HG03066 (cell line): ENCODE data around the gene PLPPR3.

Experiments
- ATAC-seq: cut with Tn5 transposase; IDR thresholded peaks from one replicate; pipeline ENCODE4 v1.9.1; 2021; ENCODE audit warnings: low read depth; ENCODE audit not compliant: unreplicated experiment

The PLPPR3 gene, protein sequence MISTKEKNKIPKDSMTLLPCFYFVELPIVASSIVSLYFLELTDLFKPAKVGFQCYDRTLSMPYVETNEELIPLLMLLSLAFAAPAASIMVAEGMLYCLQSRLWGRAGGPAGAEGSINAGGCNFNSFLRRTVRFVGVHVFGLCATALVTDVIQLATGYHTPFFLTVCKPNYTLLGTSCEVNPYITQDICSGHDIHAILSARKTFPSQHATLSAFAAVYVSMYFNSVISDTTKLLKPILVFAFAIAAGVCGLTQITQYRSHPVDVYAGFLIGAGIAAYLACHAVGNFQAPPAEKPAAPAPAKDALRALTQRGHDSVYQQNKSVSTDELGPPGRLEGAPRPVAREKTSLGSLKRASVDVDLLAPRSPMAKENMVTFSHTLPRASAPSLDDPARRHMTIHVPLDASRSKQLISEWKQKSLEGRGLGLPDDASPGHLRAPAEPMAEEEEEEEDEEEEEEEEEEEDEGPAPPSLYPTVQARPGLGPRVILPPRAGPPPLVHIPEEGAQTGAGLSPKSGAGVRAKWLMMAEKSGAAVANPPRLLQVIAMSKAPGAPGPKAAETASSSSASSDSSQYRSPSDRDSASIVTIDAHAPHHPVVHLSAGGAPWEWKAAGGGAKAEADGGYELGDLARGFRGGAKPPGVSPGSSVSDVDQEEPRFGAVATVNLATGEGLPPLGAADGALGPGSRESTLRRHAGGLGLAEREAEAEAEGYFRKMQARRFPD

GRCh38 chr19:821825-822503 is at the start of gene PLPPR3:
TSS of gene PLPPR3 (minus strand) at chr19:821955. CDS start at chr19:821559, 396 bp downstream.
- ATAC-seq = no peak

DNA sequence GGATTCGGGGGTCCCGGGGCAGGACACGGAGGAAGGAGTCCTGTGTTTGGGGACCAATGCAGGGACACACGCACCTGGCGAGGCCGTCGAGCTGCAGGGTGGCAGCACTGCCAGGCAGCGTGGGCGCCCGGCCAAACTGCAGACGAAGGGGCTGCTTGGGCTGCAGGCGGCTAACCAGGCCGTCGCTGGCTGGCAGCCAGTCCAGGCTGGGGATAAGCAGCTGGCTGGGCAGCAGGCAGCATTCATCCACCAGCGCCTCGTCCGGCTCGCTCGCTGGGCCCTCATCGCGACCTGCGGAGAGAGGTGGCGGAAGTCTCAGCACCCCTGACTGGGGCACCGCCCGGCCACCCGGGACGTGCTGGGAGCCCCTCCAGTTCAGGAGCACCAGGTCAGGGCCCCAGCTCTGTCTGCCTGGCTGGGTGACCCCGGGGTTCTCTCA is 49.2 kb upstream of the PLPPR3 start:
- no peak for ATAC-seq

DNA sequence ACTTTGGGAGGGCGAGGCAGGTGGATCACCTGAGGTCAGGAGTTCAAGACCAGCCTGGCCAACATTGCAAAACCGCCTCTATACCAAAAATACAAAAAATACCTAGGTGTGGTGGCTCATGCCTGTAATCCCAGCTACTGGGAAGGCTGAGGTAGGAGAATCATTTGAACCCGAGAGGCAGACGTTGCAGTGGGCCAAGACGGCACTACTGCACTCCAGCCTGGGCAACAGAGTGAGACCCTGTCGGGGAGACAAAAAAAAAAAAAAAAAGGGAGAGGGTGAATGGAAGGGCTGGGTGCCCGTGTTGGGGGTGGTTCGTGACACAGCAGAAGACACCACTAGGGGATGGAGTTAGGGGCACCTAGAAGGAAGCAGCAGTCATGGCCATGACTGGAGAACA is 48.6 kb upstream of the PLPPR3 start:
- ATAC-seq = no peak

- no peak for ATAC-seq
These were observed 47.8 kb upstream of the PLPPR3 start for GRCh38 chr19:869245-870177.

DNA sequence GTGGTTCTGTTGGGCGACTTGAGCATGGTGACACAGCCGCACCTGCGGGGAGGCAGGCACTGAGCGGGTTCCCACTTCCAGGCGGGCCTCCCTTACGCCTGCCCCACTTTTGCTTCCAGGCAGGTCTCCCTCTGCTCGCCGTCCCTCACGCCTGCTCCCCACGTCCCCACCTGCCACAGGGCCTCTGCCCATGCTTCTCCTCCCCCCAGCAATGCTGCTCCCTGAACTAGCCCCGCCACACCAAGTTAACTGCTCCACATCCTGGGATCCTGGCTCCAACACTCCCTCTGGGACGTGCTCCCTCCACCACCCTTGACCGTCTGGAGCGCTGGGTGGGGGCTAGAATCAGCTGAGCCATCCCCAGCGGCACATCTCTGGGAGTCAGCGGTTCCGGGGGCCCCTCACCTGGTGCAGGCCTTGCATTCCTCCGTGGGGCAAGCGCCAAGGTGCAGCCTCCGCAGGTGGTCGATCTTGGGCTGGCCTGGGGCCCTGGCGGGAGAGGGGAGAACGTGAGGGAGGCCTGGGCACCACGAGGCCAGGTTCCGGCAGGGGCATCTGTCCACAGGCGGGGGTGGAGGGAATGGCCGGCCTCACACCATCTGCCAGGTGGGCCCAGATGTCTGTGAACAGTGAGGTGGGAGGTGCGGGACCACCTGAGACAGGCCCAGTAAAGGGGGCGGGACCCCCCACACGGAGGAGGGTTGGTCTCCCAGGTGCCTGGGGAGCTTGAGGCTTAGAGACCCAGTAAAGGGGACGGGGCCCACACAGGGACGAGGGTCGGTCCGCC is 46.9 kb upstream of the PLPPR3 start:
- no peak for ATAC-seq

- ATAC-seq = no peak
These were observed 46.2 kb upstream of the PLPPR3 start for GRCh38 chr19:867855-868457.

GRCh38 chr19:867301-867793 is 45.6 kb upstream of the PLPPR3 start:
- ATAC-seq = no peak

- ATAC-seq = no peak
These were observed 45.1 kb upstream of the PLPPR3 start for GRCh38 chr19:866769-867300.

- ATAC-seq = no peak
These were observed 41.5 kb upstream of the PLPPR3 start for GRCh38 chr19:863315-863620.

GRCh38 chr19:862581-863314 is 41.0 kb upstream of the PLPPR3 start:
- ATAC-seq = no peak

DNA sequence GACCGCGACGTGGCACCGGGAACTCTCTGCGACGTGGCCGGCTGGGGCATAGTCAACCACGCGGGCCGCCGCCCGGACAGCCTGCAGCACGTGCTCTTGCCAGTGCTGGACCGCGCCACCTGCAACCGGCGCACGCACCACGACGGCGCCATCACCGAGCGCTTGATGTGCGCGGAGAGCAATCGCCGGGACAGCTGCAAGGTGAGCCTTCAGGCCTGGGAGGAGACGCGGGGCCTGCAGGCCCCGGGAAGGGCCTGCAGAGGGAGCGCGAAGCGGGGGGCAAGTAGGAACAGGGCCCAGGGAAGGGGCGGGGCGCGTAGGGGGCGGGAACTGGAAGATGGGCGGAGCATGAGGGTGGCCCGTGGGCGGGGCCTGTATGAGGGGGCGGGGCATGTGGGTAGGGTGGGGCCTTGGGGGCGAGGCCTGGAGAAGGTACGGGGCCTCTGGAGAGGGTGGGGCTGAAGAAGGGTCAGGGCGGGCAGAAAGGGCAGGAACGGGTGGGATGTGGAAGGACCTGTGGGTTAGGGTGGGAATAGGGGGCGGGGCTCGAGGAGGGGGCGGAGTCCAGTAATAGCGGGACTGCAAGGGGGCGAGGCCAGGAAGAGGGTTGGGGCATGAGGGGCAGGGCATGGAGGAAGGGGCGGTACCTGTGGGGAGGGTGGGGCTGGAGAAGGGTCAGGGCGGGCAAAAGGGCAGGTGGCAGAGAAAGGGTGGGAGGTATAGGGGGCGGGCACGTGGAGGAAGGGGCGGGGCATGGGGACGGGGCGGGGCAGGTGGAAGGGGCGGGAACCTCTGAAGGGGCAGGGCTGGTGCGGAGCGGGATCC is 40.2 kb upstream of the PLPPR3 start:
- no peak for ATAC-seq

- ATAC-seq = no peak
These were observed 39.5 kb upstream of the PLPPR3 start for GRCh38 chr19:861141-861755.

- no peak for ATAC-seq
These were observed 37.4 kb upstream of the PLPPR3 start, which contains the start of gene CFD for GRCh38 chr19:858868-859843. TSS of gene CFD (plus strand) at chr19:859664. CDS start at chr19:859690, 26 bp downstream.

DNA sequence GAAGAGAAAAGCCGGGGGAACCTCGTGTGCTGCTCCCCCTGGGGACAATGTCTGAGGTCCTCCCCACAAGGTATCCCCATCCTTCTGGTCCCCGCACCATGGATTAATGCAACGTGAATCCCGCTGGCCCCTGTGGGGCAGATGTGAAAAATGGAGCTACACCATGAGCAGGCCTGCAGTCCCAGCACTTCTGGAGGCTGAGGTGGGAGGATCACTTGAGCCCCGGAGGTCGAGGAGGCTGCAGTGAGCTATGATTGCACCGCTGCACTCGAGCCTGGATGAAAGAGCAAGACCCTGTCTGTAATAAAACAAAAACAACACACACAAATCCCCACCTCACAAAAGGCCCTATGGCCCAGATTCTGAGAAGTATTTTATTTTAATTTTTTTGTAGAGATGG is 36.5 kb upstream of the PLPPR3 start:
- ATAC-seq = no peak

DNA sequence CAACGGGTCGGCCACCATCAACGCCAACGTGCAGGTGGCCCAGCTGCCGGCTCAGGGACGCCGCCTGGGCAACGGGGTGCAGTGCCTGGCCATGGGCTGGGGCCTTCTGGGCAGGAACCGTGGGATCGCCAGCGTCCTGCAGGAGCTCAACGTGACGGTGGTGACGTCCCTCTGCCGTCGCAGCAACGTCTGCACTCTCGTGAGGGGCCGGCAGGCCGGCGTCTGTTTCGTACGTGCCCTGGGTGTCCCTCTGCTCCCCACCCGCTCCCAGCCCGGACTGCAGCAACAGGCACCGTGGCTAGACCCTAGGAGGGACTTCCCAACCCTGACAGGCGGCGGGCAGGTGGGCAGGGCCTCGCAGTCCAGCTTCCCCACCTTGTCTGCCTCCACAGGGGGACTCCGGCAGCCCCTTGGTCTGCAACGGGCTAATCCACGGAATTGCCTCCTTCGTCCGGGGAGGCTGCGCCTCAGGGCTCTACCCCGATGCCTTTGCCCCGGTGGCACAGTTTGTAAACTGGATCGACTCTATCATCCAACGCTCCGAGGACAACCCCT is 33.9 kb upstream of the PLPPR3 start:
- no peak for ATAC-seq
